HepG2 (cell line): ENCODE results near the gene CTAGE8. TPM values are rescaled to one million over a fixed set of nuclear protein-coding genes. Genes with fewer than 3 reads are reported as not detected.
"Not testable (repeated sequence)": the region's sequence is repeated elsewhere in the genome, so short reads cannot be mapped to it uniquely, and the experiment has no call there.

ENCODE experiments used
- ATAC-seq: fragments of 200-7000 bp; cut with Tn5 transposase; 3 replicates; pipeline ENCODE4 v1.9.1; 2020; ENCODE audit warnings: mild to moderate bottlenecking, moderate library complexity
- BruUV-seq: library from RNA; stranded (reverse); fragments of 400-500 nt; replicated peaks from 2 replicates; lab custom pipeline; 2021; lab: Mats Ljungman, UMichigan
- CTCF ChIA-PET: fragments of 300-600 bp; formaldehyde crosslinking; extraction: SDS; loops from one replicate; lab custom pipeline; 2021; ENCODE audit warnings: low total read pairs, inconsistent platforms, low intra/inter-chr PET ratio; lab: Yijun Ruan, JAX
- POLR2A ChIA-PET: fragments of 350-600 bp; sonication (Branson Sonifier 250); formaldehyde crosslinking; loops from one replicate; lab custom pipeline; 2020; ENCODE audit warnings: antibody characterized with exemption, inconsistent platforms; lab: Yijun Ruan, JAX
- DNase-seq: peaks from one replicate; pipeline ENCODE4 v3.0.0-alpha.2; 2015; ENCODE audit warnings: low spot score
- FAIRE-seq: peaks from 3 replicates; lab custom pipeline; 2011; peaks lifted over from hg19 to GRCh38; lab: Jason Lieb, UNC
- H2AFZ ChIP-seq: one replicate; pipeline ENCODE4 v1.6.1; 2011; ENCODE audit warnings: low read length, inconsistent platforms
- H3K27ac ChIP-seq: fragments of 300-600 bp; 3 replicates; pipeline ENCODE4 v1.8.0; 2011; ENCODE audit warnings: mixed run types, mild to moderate bottlenecking, mixed read lengths, low read length, inconsistent platforms; ENCODE audit not compliant: insufficient read depth; ENCODE audit errors: extremely low read length
- H3K27me3 ChIP-seq, 2 experiments: fragments of 200-600 bp in 1 of 2; 2 replicates in 1 of 2; 3 replicates in 1 of 2; pipeline versions ENCODE4 v1.6.0 to v1.8.0; 2011; ENCODE audit warnings: low read length in 2 of 2, mild to moderate bottlenecking in 2 of 2, moderate library complexity in 2 of 2, inconsistent platforms in 1 of 2; ENCODE audit not compliant: insufficient read depth in 2 of 2, control insufficient read depth in 1 of 2
- H3K36me3 ChIP-seq, 2 experiments: fragments of 200-600 bp in 1 of 2; replicated peaks in 1 of 2; 2 replicates in 1 of 2; 3 replicates in 1 of 2; pipeline versions ENCODE4 v1.5.1 to v1.8.0; 2011; ENCODE audit warnings: low read length in 2 of 2, inconsistent platforms in 1 of 2; ENCODE audit not compliant: insufficient read depth in 2 of 2, control insufficient read depth in 1 of 2
- H3K4me1 ChIP-seq: 2 replicates; pipeline ENCODE4 v1.5.1; 2012; ENCODE audit warnings: low read length, inconsistent platforms; ENCODE audit not compliant: insufficient read depth
- H3K4me2 ChIP-seq: 2 replicates; pipeline ENCODE4 v1.6.0; 2011; ENCODE audit warnings: low read depth, low read length, inconsistent platforms
- H3K4me3 ChIP-seq, 3 experiments: fragments of 200-600 bp in 1 of 3; sonication (generic), shearing (Covaris generic) in 1 of 3; replicated peaks in 1 of 3; 2 replicates each; pipeline ENCODE4 v1.5.1; 2011 to 2016; ENCODE audit warnings: low read length in 3 of 3, inconsistent platforms in 2 of 3, low read depth in 2 of 3, mild to moderate bottlenecking in 2 of 3, control low read depth in 1 of 3, mixed read lengths in 1 of 3; ENCODE audit not compliant: insufficient read depth in 1 of 3
- H3K79me2 ChIP-seq: one replicate; pipeline ENCODE4 v1.6.1; 2011; ENCODE audit warnings: low read length, inconsistent platforms; ENCODE audit not compliant: insufficient read depth
- H3K9ac ChIP-seq: 2 replicates; pipeline ENCODE4 v1.6.0; 2011; ENCODE audit warnings: mild to moderate bottlenecking, low read depth, low read length, inconsistent platforms; ENCODE audit not compliant: insufficient read depth
- H3K9me3 ChIP-seq: 2 replicates; pipeline ENCODE4 v1.5.1; 2012; ENCODE audit warnings: mild to moderate bottlenecking, low read length
- H4K20me1 ChIP-seq: 2 replicates; pipeline ENCODE4 v1.6.0; 2011; ENCODE audit warnings: inconsistent platforms, mild to moderate bottlenecking, low read length, moderate library complexity; ENCODE audit not compliant: insufficient read depth
- WGBS: methylation state at CpG from one replicate; pipeline ENCODE4 v1.1.6; 2017; ENCODE audit warnings: low lambda C conversion rate; 5-methylcytosine and 5-hydroxymethylcytosine counted together
- in situ Hi-C: cut with HindIII; loops from 2 replicates; pipeline ENCODE4 v1.10.0; 2017; ENCODE audit warnings: low pct_unique_long_range_greater_than_20kb; ENCODE audit not compliant: extremely low pct_ligation_motif_present
- intact Hi-C: fragments of 100-400 bp; cut with micrococcal nuclease; formaldehyde crosslinking; loops from one replicate; pipeline ENCODE4 v1.10.0; 2022; ENCODE audit not compliant: unreplicated experiment
- polyA plus RNA-seq, 8 experiments: library from polyadenylated mRNA; depleted of rRNA in 3 of 8; stranded (reverse) in 7 of 8; unstranded in 1 of 8; fragments of >200 nt; fragmentation: Illumina TruSeq in 4 of 8; extraction: Trizol in 4 of 8; gene quantifications; 2 replicates each; pipeline versions ENCODE4 v1.2.1 to v1.2.3, GENCODE V29; 2011 to 2016; ENCODE audit warnings: low read depth in 4 of 8, missing spikeins in 1 of 8, mixed read lengths in 1 of 8; ENCODE audit not compliant: insufficient read depth in 1 of 8
- total RNA-seq, 5 experiments: library from RNA; depleted of rRNA; stranded (reverse); fragments of >200 nt; fragmentation: Illumina TruSeq; extraction: Trizol; gene quantifications; 2 replicates each; pipeline ENCODE4 v1.2.3, GENCODE V29; 2016; ENCODE audit warnings: low read depth in 1 of 5

CTAGE8 gene
- total and polyA plus RNA-seq, 2 of the 13 experiments (the other 11 are each of a cell fraction or from before 2014, with no cell fraction given): not detected

DNA sequence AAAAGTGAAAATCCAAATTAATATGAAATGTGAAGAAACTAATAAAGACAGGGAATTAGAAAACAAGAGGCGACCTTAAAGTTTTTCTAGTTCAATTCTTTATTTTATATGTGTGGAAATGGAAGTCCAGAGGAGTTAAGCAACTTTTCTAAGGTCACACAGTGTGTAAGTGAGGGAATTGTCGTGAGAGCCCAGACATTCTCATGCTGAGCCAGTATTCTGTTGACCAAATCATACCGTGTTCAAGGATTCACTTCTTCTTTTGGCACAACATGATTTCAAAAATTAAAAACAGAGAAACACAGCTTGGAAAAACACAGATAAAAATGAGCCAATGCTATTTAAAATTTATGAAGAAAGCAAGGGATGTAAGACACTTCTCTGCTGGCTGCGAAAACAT lies 42.2 kb downstream of the CTAGE8 start:
- CTCF ChIA-PET, H2AFZ ChIP-seq, H3K4me2 ChIP-seq, H3K4me1 ChIP-seq, ATAC-seq, H3K4me3 ChIP-seq, BruUV-seq, H3K36me3 ChIP-seq, H4K20me1 ChIP-seq, POLR2A ChIA-PET, intact Hi-C loops, H3K9me3 ChIP-seq, H3K27me3 ChIP-seq, H3K79me2 ChIP-seq, DNase-seq, H3K27ac ChIP-seq, H3K9ac ChIP-seq, in situ Hi-C loops: not testable (repeated sequence)
- 1% methylated on average over 3 of the region's 4 CpGs for WGBS
- FAIRE-seq: peak; percentile 15

DNA sequence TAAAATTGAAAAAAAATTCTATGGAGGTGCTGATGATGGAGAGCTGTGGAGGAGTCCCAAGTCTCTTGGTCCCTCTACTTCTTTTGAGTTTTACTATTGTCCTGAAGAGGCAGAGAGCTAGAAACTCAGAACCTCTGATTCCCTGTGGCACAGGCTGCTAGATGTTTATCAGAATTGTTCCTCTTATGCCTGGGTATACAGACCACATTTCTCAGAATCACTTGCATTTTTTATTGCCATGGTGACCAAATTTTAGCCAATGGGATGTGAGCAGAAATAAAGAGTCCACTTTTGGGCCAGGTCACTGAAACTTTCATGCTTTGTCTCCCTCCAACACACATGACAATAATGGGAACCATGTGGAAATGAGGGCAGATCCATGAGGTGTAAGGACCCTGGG lies 45.4 kb downstream of the CTAGE8 start:
- H3K9me3 ChIP-seq, H3K36me3 ChIP-seq, intact Hi-C loops, H3K4me1 ChIP-seq, FAIRE-seq, ATAC-seq, in situ Hi-C loops, H3K4me3 ChIP-seq, CTCF ChIA-PET, BruUV-seq, H4K20me1 ChIP-seq, H3K27me3 ChIP-seq, DNase-seq, H3K27ac ChIP-seq, POLR2A ChIA-PET, H2AFZ ChIP-seq, H3K79me2 ChIP-seq, H3K4me2 ChIP-seq, H3K9ac ChIP-seq: not testable (repeated sequence)

DNA sequence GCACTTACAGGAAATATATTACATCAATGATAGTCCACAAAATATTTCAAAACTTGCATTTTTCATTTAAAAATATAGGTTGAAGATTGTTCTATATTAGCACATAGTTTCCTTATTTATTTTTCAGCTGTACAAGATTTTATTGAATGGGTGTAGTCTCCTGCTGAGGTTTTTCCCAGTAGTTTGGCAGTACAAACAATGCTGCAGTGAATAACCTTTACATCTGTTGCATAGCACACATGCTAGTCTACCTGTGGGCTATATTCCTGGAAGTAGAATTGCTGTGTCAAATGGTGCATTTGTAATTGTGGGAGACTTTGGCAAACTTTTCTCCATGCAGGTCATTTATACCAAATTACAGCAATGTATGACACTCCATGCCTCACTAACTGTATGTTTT lies 48.6 kb downstream of the CTAGE8 start:
- H3K4me3 ChIP-seq, BruUV-seq, H3K9me3 ChIP-seq, in situ Hi-C loops, H3K36me3 ChIP-seq, FAIRE-seq, H3K79me2 ChIP-seq, CTCF ChIA-PET, ATAC-seq, H3K27ac ChIP-seq, intact Hi-C loops, POLR2A ChIA-PET, H3K27me3 ChIP-seq, H2AFZ ChIP-seq, H4K20me1 ChIP-seq, H3K4me1 ChIP-seq, H3K4me2 ChIP-seq, DNase-seq, H3K9ac ChIP-seq: not testable (repeated sequence)

DNA sequence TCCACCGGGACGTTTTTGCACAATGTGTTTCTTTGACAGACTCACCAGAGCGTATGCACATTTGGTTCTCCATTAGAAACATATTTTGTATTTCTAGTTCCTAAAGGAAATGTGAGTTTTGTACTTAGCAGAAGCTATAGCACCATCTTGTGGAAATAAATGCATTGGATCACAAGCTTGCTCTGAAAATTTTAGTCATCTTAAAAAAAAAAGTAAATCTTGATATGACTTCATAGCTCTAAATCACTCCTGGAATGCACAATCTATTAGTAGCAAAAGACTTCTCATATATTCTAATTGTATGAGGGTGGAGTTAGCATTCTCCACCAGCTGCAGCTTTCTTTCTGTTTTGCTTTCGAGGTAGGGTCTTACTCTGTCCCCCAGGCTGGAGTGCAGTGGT lies 49.9 kb downstream of the CTAGE8 start:
- H3K4me2 ChIP-seq, H3K9ac ChIP-seq, H3K27ac ChIP-seq, in situ Hi-C loops, ATAC-seq, H2AFZ ChIP-seq, H3K4me1 ChIP-seq, H3K36me3 ChIP-seq, H3K4me3 ChIP-seq, BruUV-seq, DNase-seq, H4K20me1 ChIP-seq, H3K27me3 ChIP-seq, POLR2A ChIA-PET, intact Hi-C loops, H3K9me3 ChIP-seq, H3K79me2 ChIP-seq, CTCF ChIA-PET: not testable (repeated sequence)
- WGBS: no CpG with 5 or more reads among the region's 4 CpGs
- FAIRE-seq: peak; percentile 67
